COLO829 (cell line): ENCODE results near the gene ATP6AP1.

Experiments used
- DNase-seq: peaks from one replicate; pipeline ENCODE4 v3.0.0; 2012; ENCODE audit warnings: low spot score

Gene ATP6AP1

DNA sequence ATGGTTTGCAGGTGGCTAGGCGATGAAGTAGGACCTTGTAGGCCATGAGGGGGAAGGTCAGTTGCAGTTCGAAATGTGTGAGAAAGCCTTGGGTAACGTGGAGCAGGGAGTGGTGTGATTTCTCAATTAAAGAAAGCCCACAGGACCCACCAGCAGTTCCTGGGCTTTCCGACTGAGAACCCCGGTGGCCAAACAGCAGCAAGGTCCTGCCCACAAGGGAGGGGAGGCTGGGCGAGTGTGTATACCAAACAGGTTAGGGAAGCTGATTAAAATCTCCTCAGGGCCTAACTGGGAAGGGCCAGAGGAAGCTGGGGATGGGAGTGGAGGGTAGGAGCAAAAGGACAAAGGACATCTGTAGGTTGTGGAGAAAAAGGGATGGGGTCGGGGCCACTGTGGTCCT is 2.4 kb downstream of the ATP6AP1 start:
- no peak for DNase-seq

- no peak for DNase-seq
Measured at GRCh38 chrX:154431341-154431740, 2.9 kb downstream of the ATP6AP1 start.

- no peak for DNase-seq
Measured at GRCh38 chrX:154432210-154432609, 3.7 kb downstream of the ATP6AP1 start.

DNA sequence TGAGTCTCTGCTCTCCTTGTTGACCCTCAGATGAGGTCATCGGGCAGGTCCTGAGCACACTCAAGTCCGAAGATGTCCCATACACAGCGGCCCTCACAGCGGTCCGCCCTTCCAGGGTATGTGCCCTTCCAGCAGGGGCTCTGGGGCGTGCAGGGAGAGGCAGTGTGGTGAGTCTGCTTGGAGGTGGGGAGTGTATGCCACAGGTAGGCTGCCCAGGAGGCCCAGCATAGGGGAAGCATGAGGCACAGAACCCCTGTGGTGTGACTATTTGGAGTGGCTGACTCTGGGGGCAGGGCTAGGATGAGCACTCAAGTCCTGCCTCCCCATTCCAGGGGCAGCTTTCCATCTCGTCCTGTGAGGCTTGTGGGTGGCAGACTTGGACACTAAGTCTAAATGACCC is 5.1 kb downstream of the ATP6AP1 start:
- no peak for DNase-seq

DNA sequence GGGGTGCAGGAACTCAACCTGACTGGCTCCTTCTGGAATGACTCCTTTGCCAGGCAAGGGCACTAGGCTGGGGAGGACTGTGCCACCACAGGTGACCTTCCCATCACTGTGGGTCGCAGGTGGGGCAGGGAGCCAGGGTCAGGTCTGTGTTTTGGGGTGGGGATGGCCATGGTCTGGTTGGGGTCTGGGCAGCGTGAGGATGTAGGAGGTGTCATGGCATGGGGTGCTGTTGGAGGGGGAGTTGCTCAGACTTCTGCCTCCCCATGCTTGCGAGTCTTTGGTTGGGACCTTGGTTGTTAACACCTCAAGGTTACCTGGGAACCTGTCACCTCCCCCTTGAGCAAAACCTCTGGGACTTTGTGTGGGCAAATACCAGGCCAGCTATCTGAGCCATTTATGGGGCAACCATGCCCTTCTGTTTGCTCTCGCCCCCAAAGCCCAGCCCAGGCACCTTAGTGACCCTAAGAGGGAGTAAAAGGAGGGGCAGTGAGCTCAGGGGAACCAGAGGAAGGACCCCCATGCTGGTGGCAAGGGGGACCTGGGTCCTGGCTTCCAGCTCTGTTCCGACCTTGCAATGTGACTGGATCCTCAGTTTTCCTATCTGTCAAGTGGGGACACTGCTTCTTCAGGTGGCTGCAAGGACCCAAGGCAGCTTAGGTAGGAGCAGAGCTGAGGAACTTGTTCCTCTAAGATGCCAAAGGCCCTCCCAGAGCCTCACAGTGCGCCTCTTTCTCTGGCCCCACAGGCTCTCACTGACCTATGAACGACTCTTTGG is 6.1 kb downstream of the ATP6AP1 start:
- no peak for DNase-seq

DNA sequence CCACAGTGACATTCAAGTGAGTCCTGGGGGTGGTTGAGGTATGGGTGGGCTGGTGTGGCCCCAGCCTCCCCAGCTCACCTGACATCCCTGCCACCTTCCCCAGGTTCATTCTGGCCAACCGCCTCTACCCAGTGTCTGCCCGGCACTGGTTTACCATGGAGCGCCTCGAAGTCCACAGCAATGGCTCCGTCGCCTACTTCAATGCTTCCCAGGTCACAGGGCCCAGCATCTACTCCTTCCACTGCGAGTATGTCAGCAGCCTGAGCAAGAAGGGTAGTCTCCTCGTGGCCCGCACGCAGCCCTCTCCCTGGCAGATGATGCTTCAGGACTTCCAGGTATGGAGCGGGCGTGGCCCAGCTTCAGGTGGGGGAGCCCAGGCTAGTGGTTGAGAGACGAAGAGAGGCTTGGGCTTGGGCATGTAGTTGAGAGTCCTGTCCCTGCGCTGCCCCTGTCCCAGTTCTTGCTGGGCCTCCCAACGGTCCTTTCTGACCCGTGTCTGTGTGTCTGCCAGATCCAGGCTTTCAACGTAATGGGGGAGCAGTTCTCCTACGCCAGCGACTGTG is 6.8 kb downstream of the ATP6AP1 start:
- DNase-seq: no peak

DNA sequence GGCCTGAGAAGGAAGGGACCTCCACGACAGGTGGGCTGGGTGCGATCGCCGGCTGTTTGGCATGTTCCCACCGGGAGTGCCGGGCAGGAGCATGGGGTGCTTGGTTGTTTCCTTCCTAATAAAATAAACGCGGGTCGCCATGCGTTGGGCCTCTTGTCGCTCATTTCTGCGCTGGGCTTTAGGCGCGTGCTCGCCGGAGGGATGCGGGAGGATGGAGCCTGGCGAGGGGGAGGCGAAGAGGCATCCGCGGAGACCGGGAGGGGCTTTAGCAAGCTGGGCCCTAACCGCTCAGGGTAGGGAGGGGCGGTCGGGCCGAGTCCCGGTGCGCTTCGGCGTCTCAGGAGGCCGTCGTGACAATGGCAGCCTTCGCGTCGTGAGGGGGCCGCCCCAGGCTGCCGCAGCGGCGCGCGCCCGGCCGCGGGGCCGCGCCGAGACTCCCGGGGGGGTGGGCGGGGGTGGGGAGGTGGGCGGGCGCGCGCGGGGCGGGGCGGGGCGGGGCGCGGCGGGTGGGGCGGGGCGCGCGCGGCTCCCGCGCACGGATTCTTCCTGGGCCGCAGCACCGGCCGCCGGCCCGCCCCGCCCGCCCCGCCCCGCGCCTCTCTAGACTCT is 8.0 kb downstream of the ATP6AP1 start:
- no peak for DNase-seq

DNA sequence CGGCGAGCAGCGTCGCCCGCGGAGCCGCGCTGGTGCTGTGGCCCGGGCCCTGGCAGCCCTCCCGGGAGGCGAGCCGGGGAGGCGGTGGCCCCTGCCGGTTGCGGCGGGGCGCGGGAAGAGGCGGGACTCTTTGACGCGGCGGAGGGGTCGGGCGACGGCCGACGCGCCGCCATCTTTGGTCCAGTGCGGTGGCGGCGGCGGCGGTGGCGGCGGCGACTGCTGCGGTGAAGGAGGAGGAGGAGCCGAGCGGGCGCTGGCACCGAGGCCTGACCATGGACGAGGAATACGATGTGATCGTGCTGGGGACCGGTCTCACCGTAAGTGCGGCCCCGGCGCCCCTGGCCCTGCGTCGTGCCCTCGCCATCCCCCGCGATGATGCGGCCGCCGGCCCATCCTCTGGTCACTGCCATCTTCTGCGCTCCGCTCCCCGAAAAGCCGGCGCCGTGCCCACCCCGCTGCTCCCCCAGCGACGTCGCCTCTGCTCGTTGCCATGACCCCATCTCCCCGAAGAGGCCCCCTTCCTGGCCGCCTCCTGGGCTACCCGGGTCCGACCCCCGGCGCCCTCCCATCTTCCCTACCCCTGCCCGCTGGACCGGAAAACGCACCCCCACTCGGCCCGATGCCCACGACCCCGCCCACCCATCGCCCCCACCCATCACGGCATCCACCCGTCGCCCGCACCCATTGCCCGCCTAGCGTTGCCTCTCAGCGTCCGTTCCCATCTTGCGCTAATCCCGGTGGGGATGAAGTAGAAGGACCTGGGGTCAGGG is 8.7 kb downstream of the ATP6AP1 start, which contains the start of gene GDI1:
TSS of gene GDI1 (plus strand) at position 172 of the 770 bp plus-strand sequence. CDS start at position 273, 101 bp downstream.
- DNase-seq: no peak

GRCh38 chrX:154437971-154438893 is 9.8 kb downstream of the ATP6AP1 start:
- no peak for DNase-seq

- DNase-seq: no peak
Measured at GRCh38 chrX:154439841-154440240, 11.4 kb downstream of the ATP6AP1 start.

- no peak for DNase-seq
Measured at GRCh38 chrX:154440623-154441357, 12.3 kb downstream of the ATP6AP1 start.

GRCh38 chrX:154441564-154441963 is 13.1 kb downstream of the ATP6AP1 start:
- DNase-seq: no peak

DNA sequence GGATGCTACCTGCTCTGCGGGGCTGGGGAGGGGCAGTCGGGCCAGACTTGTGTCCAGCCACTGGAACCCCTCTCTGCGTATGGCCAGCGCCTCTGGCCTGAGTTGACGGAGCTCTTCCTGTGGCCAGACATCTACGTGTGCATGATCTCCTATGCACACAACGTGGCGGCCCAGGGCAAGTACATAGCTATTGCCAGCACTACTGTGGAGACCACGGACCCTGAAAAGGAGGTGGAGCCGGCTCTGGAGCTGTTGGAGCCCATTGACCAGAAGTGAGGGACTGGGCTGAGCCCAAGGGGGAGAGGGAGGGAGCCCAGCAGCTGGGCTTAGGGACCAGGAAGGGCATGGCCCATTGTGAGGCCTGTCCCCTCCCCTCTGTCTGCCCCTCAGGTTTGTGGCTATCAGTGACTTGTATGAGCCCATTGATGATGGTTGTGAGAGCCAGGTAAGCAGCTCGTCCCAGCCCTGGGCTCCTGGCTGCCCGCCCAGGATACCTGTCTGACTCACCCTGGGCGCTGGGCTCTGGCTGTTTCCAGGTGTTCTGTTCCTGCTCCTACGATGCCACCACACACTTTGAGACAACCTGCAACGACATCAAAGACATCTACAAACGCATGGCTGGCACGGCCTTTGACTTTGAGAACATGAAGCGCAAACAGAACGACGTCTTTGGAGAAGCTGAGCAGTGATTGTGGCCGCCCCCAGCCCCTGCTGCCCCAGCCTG is 13.7 kb downstream of the ATP6AP1 start:
- DNase-seq: no peak

GRCh38 chrX:154443479-154443910 is 15.0 kb downstream of the ATP6AP1 start:
- no peak for DNase-seq

GRCh38 chrX:154443992-154444754 is 15.7 kb downstream of the ATP6AP1 start, which contains the start of gene FAM50A:
TSS of gene FAM50A (plus strand) at chrX:154444141. CDS start at chrX:154444236, 95 bp downstream.
- DNase-seq: peak; percentile 76

- no peak for DNase-seq
Measured at GRCh38 chrX:154444755-154445246, 16.3 kb downstream of the ATP6AP1 start.

DNA sequence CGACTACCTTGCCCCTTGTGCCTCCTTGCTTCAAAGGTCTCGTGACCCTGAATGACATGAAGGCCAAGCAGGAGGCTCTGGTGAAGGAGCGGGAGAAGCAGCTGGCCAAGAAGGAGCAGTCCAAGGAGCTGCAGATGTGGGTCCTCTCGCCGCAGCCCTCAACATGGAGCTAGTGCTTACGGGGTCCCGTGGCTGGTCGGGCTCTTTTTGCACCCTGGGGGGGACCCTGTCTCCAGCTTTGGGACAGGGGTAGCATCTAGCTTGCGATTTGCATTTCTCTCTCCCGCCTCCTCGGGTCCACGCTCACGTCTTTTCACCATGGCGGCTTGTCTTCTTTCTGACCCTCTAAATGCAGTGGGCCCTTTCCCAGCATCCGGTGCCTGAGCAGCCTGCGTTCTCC is 17.3 kb downstream of the ATP6AP1 start:
- no peak for DNase-seq

- DNase-seq: no peak
Measured at GRCh38 chrX:154446430-154446829, 18.0 kb downstream of the ATP6AP1 start.

DNA sequence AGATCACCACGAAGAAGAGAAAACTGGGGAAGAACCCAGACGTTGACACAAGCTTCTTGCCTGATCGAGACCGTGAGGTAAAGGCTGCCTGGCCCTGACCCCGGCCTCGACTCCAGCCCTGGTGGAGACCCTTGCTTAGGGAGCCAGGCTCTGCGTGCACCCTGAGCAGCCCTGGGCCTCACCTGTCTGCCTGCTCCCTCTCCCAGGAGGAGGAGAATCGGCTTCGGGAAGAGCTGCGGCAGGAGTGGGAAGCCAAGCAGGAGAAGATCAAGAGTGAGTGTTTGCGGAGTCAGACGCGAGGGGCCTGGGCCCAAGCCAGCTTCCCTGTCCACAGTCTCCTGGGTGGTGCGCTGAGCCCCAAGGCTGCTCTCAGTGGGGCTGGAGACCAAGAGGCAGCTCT is 20.0 kb downstream of the ATP6AP1 start:
- no peak for DNase-seq
